ENCODE data around the gene MGRN1. TPM values are rescaled to one million over a fixed set of nuclear protein-coding genes. Genes with fewer than 3 reads are reported as not detected.

MGRN1 gene
- total RNA-seq, 2 donors from 2014 or later: 56.0 to 64.5 TPM

- no peaks in the 10 kb centered on the region for H3K27me3 ChIP-seq (replicated peaks; ENCODE audit: insufficient read depth)
- H3K27ac ChIP-seq: no peak overlapping the region
- no peaks in the 10 kb centered on the region for H3K9me3 ChIP-seq
- H3K36me3 ChIP-seq: peaks cover 8% of the 10 kb centered on the region
- peaks cover 0 to 27% of the 10 kb centered on the region in 2 donors for H3K4me1 ChIP-seq (ENCODE audit: control insufficient read depth in 1 of 2, low read depth in 2 of 2)
- H3K4me3 ChIP-seq: no peak overlapping the region
- TF ChIP-seq, protein P1, sequence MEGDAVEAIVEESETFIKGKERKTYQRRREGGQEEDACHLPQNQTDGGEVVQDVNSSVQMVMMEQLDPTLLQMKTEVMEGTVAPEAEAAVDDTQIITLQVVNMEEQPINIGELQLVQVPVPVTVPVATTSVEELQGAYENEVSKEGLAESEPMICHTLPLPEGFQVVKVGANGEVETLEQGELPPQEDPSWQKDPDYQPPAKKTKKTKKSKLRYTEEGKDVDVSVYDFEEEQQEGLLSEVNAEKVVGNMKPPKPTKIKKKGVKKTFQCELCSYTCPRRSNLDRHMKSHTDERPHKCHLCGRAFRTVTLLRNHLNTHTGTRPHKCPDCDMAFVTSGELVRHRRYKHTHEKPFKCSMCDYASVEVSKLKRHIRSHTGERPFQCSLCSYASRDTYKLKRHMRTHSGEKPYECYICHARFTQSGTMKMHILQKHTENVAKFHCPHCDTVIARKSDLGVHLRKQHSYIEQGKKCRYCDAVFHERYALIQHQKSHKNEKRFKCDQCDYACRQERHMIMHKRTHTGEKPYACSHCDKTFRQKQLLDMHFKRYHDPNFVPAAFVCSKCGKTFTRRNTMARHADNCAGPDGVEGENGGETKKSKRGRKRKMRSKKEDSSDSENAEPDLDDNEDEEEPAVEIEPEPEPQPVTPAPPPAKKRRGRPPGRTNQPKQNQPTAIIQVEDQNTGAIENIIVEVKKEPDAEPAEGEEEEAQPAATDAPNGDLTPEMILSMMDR (IDR thresholded peaks at IDR 0.05): no peak
- ATAC-seq (ENCODE audit: insufficient number of reproducible peaks, low FRiP score, low read depth) (no peak), DNase-seq (ENCODE audit: low spot score) (no peak)
Measured at GRCh38 chr16:4690946-4691665, 66.5 kb downstream of the MGRN1 start.

DNA sequence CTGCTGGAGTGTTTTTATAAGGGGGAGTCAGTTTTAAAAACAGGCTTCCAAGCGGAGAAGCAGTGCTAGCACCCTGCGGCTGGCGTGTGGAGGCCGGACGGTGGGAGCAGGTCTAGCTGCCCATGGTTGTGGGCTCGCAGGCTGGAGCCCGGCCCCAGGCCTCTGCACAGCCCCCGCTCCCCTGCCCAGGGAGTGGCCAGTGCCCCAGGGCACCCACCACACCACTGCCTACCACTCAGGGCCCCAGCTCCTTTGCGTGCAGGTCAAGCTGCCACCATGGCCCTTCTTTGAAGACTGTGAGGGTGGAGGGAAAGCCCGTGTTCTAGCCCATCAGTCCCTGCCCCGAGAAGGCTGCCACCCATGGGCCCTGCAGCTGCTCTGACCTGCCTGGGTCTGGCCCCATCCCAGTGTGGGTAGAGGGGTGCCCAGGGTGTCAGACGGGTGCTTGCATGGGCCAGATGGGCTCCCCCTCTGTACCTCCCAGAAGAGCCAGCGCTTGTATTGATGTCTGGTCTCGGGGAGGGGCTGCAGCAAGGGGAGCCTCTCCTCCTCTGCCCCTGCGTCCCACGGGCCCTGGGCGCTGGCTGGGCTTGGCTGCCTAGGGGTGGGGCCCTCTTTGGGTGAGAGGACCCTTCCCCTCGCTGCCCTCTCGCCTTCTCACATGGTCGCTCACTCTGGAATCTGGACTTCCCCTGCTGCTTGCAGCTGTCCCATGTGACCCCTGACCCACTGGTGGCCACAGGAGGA lies 67.2 kb downstream of the MGRN1 start:
- DNase-seq (ENCODE audit: low spot score) (no peak), ATAC-seq (ENCODE audit: insufficient number of reproducible peaks, low FRiP score, low read depth) (no peak)
- no peak overlapping the region for H3K4me3 ChIP-seq
- no peaks in the 10 kb centered on the region for H3K27me3 ChIP-seq (replicated peaks; ENCODE audit: insufficient read depth)
- TF ChIP-seq, protein P1 (IDR thresholded peaks at IDR 0.05): no peak
- H3K36me3 ChIP-seq: peaks cover 3% of the 10 kb centered on the region
- peaks cover 0 to 34% of the 10 kb centered on the region in 2 donors for H3K4me1 ChIP-seq (ENCODE audit: control insufficient read depth in 1 of 2, low read depth in 2 of 2)
- H3K27ac ChIP-seq: no peak overlapping the region
- H3K9me3 ChIP-seq: no peaks in the 10 kb centered on the region

GRCh38 chr16:4692460-4693295 lies 68.1 kb downstream of the MGRN1 start:
- TF ChIP-seq, protein P1 (IDR thresholded peaks at IDR 0.05): no peak
- Histone ChIP-seq H3K9me3 (no peaks in the 10 kb centered on the region), H3K4me1 (ENCODE audit: control insufficient read depth in 1 of 2, low read depth in 2 of 2) (peaks cover 0 to 34% of the 10 kb centered on the region in 2 donors), H3K27ac (peak overlapping the region; percentile 69 to 90), H3K36me3 (peaks cover 5% of the 10 kb centered on the region), H3K27me3 (replicated peaks; ENCODE audit: insufficient read depth) (no peaks in the 10 kb centered on the region), H3K4me3 (peak overlapping the region; percentile 98)
- ATAC-seq (ENCODE audit: insufficient number of reproducible peaks, low FRiP score, low read depth) (no peak), DNase-seq (ENCODE audit: low spot score) (no peak)

GRCh38 chr16:4693296-4693955 lies 68.8 kb downstream of the MGRN1 start, which contains the start of gene NUDT16L1:
NUDT16L1 (plus strand) TSS chr16:4693562; CDS start chr16:4693727, 165 bp downstream.
- TF ChIP-seq, protein P1 (IDR thresholded peaks at IDR 0.05): peak; percentile 24
- peak; percentile 92 for ATAC-seq (ENCODE audit: insufficient number of reproducible peaks, low FRiP score, low read depth)
- peak; percentile 77 for DNase-seq (ENCODE audit: low spot score)
- H3K4me1 ChIP-seq (ENCODE audit: control insufficient read depth in 1 of 2, low read depth in 2 of 2): peaks cover 0 to 34% of the 10 kb centered on the region in 2 donors
- peak within 1 kb of the TSS; percentile 82 to 90 for H3K27ac ChIP-seq
- no peaks in the 10 kb centered on the region for H3K9me3 ChIP-seq
- H3K4me3 ChIP-seq: peak within 1 kb of the TSS; percentile 98
- no peaks in the 10 kb centered on the region for H3K27me3 ChIP-seq (replicated peaks; ENCODE audit: insufficient read depth)
- peaks cover 12% of the 10 kb centered on the region for H3K36me3 ChIP-seq

All from thoracic aorta (tissue), 2 donors.